Endothelial cell (in vitro differentiated cells): ENCODE data around the gene CTDP1. TPM values are rescaled to one million over a fixed set of nuclear protein-coding genes. Genes with fewer than 3 reads are reported as not detected.

Experiments used
- DNase-seq: peaks from one replicate; pipeline ENCODE4 v3.0.0; 2021; ENCODE audit warnings: low spot score
- H3K27ac Mint-ChIP-seq: one replicate; pipeline ENCODE4 v1.8.0; 2021; ENCODE audit warnings: mixed read lengths, inconsistent platforms; ENCODE audit not compliant: unreplicated experiment
- H3K27me3 Mint-ChIP-seq: one replicate; pipeline ENCODE4 v1.8.0; 2021; ENCODE audit warnings: mild to moderate bottlenecking, moderate library complexity, mixed read lengths, inconsistent platforms; ENCODE audit not compliant: unreplicated experiment
- H3K36me3 Mint-ChIP-seq: one replicate; pipeline ENCODE4 v1.8.0; 2021; ENCODE audit warnings: mild to moderate bottlenecking, low read depth, mixed read lengths, inconsistent platforms; ENCODE audit not compliant: unreplicated experiment
- H3K4me1 Mint-ChIP-seq: one replicate; pipeline ENCODE4 v1.8.0; 2021; ENCODE audit warnings: mild to moderate bottlenecking, mixed read lengths, inconsistent platforms; ENCODE audit not compliant: unreplicated experiment
- H3K4me3 Mint-ChIP-seq: one replicate; pipeline ENCODE4 v1.8.0; 2021; ENCODE audit warnings: mild to moderate bottlenecking, mixed read lengths, inconsistent platforms; ENCODE audit not compliant: unreplicated experiment
- H3K9me3 Mint-ChIP-seq: one replicate; pipeline ENCODE4 v1.8.0; 2021; ENCODE audit warnings: mixed read lengths, inconsistent platforms; ENCODE audit not compliant: unreplicated experiment
- CTCF ChIP-seq: fragments of 200-600 bp; sonication (generic); IDR thresholded peaks from one replicate; pipeline ENCODE4 v1.5.0; 2021; ENCODE audit warnings: antibody characterized with exemption; ENCODE audit not compliant: unreplicated experiment
- total RNA-seq: library from RNA; stranded (reverse); fragmentation: NEBNext Ultra II Directional; extraction: Animal tissue kit (Norgen Biotek cat#: 25700); gene quantifications from one replicate; pipeline ENCODE4 v1.2.1, GENCODE V29; 2021; ENCODE audit not compliant: unreplicated experiment

The CTDP1 gene
- total RNA-seq, 1 donor from 2014 or later, result 34.2 TPM

- H3K9me3 Mint-ChIP-seq, result peaks cover 7% of the 10 kb centered on the region
- no peak for TF ChIP-seq CTCF
- H3K27ac Mint-ChIP-seq, result no peak overlapping the region
- H3K4me1 Mint-ChIP-seq, result peaks cover 5% of the 10 kb centered on the region
- DNase-seq, result no peak
- H3K4me3 Mint-ChIP-seq, result no peak overlapping the region
- peaks cover 13% of the 10 kb centered on the region for H3K27me3 Mint-ChIP-seq
- peaks cover 14% of the 10 kb centered on the region for H3K36me3 Mint-ChIP-seq
Observed at GRCh38 chr18:79632765-79633164, 46.8 kb upstream of the CTDP1 start.

- H3K27me3 Mint-ChIP-seq, result peaks cover 9% of the 10 kb centered on the region
- H3K9me3 Mint-ChIP-seq, result peaks cover 7% of the 10 kb centered on the region
- no peak for TF ChIP-seq CTCF
- H3K4me3 Mint-ChIP-seq, result no peak overlapping the region
- H3K27ac Mint-ChIP-seq, result no peak overlapping the region
- peaks cover 5% of the 10 kb centered on the region for H3K4me1 Mint-ChIP-seq
- peaks cover 10% of the 10 kb centered on the region for H3K36me3 Mint-ChIP-seq
- DNase-seq, result no peak
Observed at GRCh38 chr18:79634186-79634585, 45.4 kb upstream of the CTDP1 start.

GRCh38 chr18:79634593-79635426 is 44.8 kb upstream of the CTDP1 start:
- peaks cover 10% of the 10 kb centered on the region for H3K27me3 Mint-ChIP-seq
- no peak overlapping the region for H3K27ac Mint-ChIP-seq

GRCh38 chr18:79635427-79635726 is 44.2 kb upstream of the CTDP1 start:
- Mint-ChIP-seq H3K4me1 (peaks cover 12% of the 10 kb centered on the region), H3K9me3 (peaks cover 7% of the 10 kb centered on the region), H3K27me3 (peaks cover 10% of the 10 kb centered on the region), H3K36me3 (peaks cover 10% of the 10 kb centered on the region), H3K27ac (no peak overlapping the region), H3K4me3 (no peak overlapping the region)
- no peak for TF ChIP-seq CTCF
- DNase-seq, result no peak

More at GRCh38 chr18:79634593-79635426, 44.8 kb upstream of the CTDP1 start:
- Mint-ChIP-seq H3K9me3 (peaks cover 7% of the 10 kb centered on the region), H3K4me1 (peaks cover 9% of the 10 kb centered on the region), H3K36me3 (peaks cover 10% of the 10 kb centered on the region), H3K4me3 (no peak overlapping the region)
- no peak for DNase-seq
- TF ChIP-seq CTCF, result no peak

- H3K27me3 Mint-ChIP-seq, result peaks cover 9% of the 10 kb centered on the region
- no peak overlapping the region for H3K27ac Mint-ChIP-seq
- H3K36me3 Mint-ChIP-seq, result peaks cover 7% of the 10 kb centered on the region
- no peak overlapping the region for H3K4me3 Mint-ChIP-seq
- no peak for TF ChIP-seq CTCF
- no peak for DNase-seq
- peaks cover 13% of the 10 kb centered on the region for H3K4me1 Mint-ChIP-seq
- H3K9me3 Mint-ChIP-seq, result peaks cover 7% of the 10 kb centered on the region
Observed at GRCh38 chr18:79637181-79637920, 42.3 kb upstream of the CTDP1 start.
